ENCODE measurements around the gene TBC1D1.

DNA sequence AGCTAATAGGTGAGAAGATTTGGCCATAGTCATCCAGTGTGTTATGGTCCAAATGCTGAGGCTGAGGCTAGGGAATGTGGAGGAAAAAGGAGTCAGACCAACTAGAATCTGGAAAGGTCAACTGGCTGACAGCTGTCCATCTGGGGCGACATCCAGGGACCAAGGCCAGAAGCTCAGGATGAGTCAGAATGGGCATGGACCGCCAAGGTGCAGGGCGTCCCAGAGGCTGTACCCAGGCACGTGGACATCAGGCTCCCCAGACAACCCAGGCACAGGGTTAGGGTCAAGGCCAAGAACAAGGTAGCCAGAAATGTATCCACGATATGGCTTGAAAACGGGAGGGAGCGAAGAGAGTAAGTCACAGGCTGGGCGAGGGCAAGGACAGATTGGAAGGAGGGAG lies 43.2 kb downstream of the TBC1D1 start:
- TF ChIP-seq, protein P1, sequence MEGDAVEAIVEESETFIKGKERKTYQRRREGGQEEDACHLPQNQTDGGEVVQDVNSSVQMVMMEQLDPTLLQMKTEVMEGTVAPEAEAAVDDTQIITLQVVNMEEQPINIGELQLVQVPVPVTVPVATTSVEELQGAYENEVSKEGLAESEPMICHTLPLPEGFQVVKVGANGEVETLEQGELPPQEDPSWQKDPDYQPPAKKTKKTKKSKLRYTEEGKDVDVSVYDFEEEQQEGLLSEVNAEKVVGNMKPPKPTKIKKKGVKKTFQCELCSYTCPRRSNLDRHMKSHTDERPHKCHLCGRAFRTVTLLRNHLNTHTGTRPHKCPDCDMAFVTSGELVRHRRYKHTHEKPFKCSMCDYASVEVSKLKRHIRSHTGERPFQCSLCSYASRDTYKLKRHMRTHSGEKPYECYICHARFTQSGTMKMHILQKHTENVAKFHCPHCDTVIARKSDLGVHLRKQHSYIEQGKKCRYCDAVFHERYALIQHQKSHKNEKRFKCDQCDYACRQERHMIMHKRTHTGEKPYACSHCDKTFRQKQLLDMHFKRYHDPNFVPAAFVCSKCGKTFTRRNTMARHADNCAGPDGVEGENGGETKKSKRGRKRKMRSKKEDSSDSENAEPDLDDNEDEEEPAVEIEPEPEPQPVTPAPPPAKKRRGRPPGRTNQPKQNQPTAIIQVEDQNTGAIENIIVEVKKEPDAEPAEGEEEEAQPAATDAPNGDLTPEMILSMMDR (IDR thresholded peaks at IDR 0.05) = no peak
- TF ChIP-seq POLR2A (IDR thresholded peaks at IDR 0.05) = no peak
